ENCODE data around the gene IL10RB.

Gene IL10RB

DNA sequence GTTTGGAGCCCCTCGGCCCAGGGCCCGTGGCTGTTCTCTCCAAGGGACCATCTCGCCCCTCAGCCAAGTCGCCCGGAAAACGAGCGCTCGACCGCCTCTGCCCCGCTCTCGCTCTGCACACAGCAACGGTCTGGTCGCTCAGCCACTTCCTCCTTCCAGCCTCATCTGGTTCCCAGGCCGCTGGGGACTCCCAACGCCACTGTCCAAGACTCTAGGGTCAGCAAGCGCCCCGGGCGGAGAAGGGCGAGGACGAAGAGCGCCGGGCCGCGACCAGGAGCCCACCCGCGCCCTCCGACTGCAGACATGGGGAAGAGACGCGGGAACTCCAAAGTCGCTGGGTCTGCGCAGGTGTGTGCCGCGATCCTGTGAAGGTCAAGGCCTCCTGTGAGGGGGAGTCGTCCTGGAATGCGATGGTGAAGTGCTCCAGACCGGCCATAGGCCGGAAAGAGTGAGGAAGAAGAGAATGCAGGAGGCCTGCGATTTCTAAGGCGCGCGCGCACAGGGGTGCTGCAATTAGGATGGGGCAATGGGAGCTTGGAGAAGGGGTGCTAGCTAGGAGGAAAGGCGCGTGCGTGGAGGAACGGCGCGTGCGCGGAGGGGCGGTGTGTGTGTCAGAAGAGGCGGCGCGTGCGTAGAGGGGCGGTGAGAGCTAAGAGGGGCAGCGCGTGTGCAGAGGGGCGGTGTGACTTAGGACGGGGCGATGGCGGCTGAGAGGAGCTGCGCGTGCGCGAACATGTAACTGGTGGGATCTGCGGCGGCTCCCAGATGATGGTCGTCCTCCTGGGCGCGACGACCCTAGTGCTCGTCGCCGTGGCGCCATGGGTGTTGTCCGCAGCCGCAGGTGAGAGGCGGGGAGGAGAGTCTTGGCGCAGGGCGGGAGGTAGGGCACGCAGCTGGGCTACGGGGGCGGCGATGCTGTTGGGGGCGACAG is 58.4 kb downstream of the IL10RB start, which contains the start of gene IFNAR1:
Gene IFNAR1, plus strand, starts transcription at position 680 of the 931 bp plus-strand sequence. Its CDS starts 86 bp downstream, at position 766.
- Histone ChIP-seq H3K9me3 (no peaks in the 10 kb centered on the region), H3K27me3 (no peaks in the 10 kb centered on the region), H3K4me3 (ENCODE audit: low read depth, low read length) (peak within 1 kb of the TSS; percentile 95), H3K4me1 (no peaks in the 10 kb centered on the region), H3K36me3 (peaks cover 2% of the 10 kb centered on the region; the same call in 1 of the 2 replicates)
- peak; percentile 99 for DNase-seq
- TF ChIP-seq CTCF (IDR thresholded peaks at IDR 0.05; ENCODE audit: low read depth, low read length), result no peak

GRCh38 chr21:33325222-33326067 is 59.3 kb downstream of the IL10RB start:
- Histone ChIP-seq H3K27me3 (no peaks in the 10 kb centered on the region), H3K4me3 (ENCODE audit: low read depth, low read length) (peak overlapping the region; percentile 95)

DNA sequence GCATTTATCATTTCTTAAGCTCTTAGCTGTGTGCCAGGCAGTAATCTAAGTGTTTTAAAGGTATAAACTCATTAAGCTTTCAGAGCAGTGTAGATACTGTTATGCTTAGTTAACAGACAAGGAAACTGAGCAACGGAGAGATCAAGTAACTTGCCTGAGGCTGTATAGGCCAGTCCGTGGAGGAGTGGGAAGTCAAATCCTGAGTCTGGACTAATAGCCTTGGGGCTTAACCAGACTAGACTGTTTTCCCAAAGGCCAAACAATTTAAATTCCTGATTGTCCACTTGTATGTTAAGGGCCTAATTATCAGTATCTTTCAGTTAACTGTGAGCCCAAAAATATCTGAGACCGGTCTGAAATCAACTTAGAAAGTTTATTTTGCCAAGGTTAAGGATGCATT is 61.2 kb downstream of the IL10RB start:
- Histone ChIP-seq H3K4me3 (ENCODE audit: low read depth, low read length) (no peak overlapping the region), H3K36me3 (peaks cover 15% of the 10 kb centered on the region), H3K9me3 (no peaks in the 10 kb centered on the region; the same call in 1 of the 2 replicates), H3K4me1 (no peaks in the 10 kb centered on the region), H3K27me3 (no peaks in the 10 kb centered on the region)
- no peak for DNase-seq
- TF ChIP-seq CTCF (IDR thresholded peaks at IDR 0.05; ENCODE audit: low read depth, low read length), result no peak

More at GRCh38 chr21:33325222-33326067, 59.3 kb downstream of the IL10RB start:
- TF ChIP-seq CTCF (IDR thresholded peaks at IDR 0.05; ENCODE audit: low read depth, low read length), result no peak
- Histone ChIP-seq H3K9me3 (no peaks in the 10 kb centered on the region), H3K36me3 (peaks cover 2% of the 10 kb centered on the region; the same call in 1 of the 2 replicates), H3K4me1 (no peaks in the 10 kb centered on the region)
- peak; percentile 57 for DNase-seq

- Histone ChIP-seq H3K27me3 (no peaks in the 10 kb centered on the region), H3K9me3 (peaks cover under 1% of the 10 kb centered on the region; the same call in 1 of the 2 replicates), H3K4me3 (ENCODE audit: low read depth, low read length) (no peak overlapping the region), H3K4me1 (no peaks in the 10 kb centered on the region), H3K36me3 (peaks cover 15% of the 10 kb centered on the region)
- TF ChIP-seq CTCF (IDR thresholded peaks at IDR 0.05; ENCODE audit: low read depth, low read length), result no peak
- no peak for DNase-seq
Measured at GRCh38 chr21:33327792-33328433, 61.7 kb downstream of the IL10RB start.

- Histone ChIP-seq H3K36me3 (peaks cover 19% of the 10 kb centered on the region), H3K9me3 (peaks cover 3% of the 10 kb centered on the region), H3K27me3 (no peaks in the 10 kb centered on the region), H3K4me1 (no peaks in the 10 kb centered on the region), H3K4me3 (ENCODE audit: low read depth, low read length) (no peak overlapping the region)
- no peak for DNase-seq
- no peak for TF ChIP-seq CTCF (IDR thresholded peaks at IDR 0.05; ENCODE audit: low read depth, low read length)
Measured at GRCh38 chr21:33330726-33331125, 64.6 kb downstream of the IL10RB start.
